Pulmonary artery endothelial cell (primary cell): Measurements from ENCODE around the gene CXCL3. TPM values are rescaled to one million over a fixed set of nuclear protein-coding genes. Genes with fewer than 3 reads are reported as not detected.

Source experiments
- DNase-seq: peaks from one replicate; pipeline ENCODE4 v3.0.0-alpha.2; 2011; ENCODE audit warnings: low read depth, low spot score
- total RNA-seq: library from RNA; depleted of rRNA; stranded (reverse); fragments of >200 nt; gene quantifications from 2 replicates; pipeline ENCODE4 v1.2.3, GENCODE V29; 2014

Gene CXCL3
- total RNA-seq, 1 donor from 2014 or later: 1.5 TPM

DNA sequence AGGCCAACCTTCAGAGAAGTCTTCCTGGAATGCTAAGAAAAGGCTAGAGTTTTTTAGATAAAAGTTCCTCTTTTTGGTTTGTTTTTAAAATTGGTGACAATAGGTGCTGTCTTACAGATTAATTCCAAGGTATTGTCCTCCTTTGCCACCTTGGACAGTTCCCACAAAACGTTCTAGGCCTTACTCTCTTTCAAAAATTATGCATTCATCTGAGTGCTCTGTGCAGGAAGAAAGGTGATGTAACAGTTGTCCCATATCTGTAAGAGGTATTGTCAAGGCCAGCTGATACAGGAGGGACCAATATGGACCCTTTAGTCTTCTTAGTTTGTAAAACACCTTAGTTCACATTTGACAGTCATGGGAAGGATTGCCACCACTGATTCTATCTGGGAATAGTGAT is 24.2 kb downstream of the CXCL3 start:
- no peak for DNase-seq

DNA sequence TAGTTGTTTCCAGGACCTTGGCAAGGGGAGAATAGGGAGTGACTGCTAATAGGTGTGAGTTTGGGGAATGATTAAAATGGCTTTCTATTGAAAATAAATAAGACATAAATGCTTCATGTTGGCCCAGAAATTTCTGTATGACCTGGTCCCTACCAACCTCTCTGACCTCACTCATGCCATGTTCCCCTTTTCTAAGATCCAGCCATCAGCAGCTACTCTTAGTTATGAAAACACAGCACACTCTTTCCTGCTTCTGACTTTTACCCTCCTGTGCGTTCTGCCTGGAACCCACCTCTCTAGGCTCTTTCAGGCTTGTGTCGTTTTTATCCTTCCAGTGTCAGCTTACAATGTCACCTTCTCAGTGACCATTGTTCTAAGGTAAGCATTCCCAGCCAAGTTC is 25.2 kb downstream of the CXCL3 start:
- no peak for DNase-seq

DNA sequence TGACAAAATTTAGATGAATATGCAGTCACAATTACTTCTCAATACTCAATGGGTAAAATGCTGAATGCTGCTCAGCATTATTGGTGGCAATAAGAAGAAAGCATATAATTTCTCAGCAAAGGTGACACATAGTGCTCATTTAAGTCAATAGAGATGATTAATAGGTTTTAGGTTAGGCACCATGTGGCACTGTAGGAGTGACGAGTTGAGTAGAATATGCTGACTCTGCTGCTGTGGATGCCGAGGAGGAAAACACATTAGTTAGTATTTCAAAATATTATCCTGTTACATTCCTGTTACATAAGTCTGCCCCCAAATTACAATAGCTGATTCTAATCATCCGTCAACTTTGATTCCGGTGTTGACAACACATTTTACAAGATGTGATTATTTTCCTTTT is 26.4 kb downstream of the CXCL3 start:
- no peak for DNase-seq

DNA sequence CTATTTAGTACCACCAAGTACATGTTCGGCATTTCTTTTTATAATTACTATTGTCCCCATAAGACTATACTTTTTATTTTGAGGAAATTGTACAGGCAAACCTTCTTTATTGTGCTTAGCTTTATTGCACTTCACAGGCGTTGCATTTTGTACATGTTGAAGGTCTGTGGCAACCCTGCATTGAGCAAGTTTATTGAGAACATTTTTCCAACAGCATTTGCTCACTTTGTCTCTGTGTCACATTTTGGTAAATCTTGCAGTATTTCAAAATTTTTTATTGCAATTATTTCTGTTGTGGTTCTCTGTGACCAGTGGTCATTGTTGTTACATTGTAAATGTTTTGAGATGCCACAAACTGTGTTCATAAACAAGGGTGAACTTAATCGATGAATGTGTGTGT is 29.2 kb downstream of the CXCL3 start:
- no peak for DNase-seq

DNA sequence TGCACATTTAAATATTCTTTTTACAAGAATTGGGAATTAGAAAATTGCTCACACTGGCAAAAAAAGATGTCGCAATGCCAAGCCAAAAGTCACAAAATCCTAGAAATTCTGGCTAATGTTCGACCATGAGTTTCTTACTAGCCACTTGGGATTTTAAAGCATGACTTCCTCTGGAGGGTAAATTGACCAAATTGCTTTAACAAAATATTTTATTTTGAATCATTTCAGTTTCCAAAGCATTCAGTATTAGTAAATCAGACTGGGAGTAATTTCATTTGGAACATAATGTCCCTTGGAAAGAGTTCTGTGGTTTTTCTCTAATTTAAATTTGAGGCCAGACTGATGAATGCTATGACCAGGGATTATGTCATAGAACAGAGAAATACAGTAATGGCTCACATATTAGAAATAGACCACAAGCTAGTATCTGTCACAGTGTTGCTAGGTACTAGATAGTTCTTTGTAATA is 32.4 kb downstream of the CXCL3 start:
- DNase-seq: no peak

DNA sequence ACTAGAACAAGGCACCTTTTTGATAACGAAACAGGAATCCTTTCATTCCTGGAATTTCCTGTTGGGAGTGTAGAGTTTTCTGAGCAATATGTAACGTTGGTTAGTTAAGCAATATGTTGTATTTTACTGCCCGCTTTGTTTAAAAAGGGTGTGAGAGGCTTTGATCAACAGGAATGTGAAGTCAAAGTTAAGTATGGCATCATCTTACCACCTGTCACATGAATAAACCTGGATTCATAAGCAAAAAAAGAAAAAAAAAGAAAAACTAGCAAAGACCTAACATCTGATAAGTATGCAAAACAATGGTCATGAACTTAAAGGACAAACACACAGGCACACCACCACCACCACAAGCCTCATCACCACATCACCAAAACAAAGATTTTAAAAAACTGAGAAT is 33.0 kb downstream of the CXCL3 start:
- DNase-seq: no peak

DNA sequence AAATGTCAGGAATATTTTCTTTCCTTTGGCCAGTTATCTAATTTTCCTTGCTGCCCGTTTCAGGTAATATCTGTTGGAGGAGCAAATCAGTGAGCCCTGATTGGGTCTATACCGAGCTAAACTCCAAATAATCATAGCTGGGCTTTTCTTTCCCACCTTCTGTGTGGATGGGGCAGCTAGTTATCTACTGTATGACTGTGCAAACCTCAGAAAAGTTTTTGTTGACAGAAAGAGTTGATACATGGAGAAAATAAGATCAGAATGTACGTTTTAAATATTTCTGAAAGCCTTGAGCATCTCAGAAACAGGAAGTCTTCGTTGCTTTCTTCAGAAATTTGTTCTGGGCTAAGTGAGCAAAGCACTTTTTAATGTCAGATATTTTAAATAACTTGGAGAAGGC is 33.8 kb downstream of the CXCL3 start:
- no peak for DNase-seq

DNA sequence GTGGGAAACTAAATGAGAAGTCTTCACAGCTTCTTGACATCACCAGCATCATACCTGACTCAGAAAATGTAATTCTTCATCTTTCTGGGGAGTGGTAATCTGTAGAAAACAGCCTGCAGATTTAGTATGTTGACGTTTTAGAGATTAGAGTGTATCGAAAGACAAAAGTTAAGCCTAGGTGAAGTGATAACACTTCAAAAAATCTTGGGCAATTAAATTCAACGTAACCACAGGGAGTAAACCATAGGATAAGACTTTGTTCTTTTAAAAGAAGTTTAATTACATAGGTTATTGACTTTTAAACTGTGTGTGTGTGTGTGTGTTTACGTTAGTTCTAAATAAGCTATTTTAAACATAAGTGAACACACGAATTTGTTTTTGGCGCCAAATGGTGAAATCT is 38.2 kb downstream of the CXCL3 start:
- no peak for DNase-seq

DNA sequence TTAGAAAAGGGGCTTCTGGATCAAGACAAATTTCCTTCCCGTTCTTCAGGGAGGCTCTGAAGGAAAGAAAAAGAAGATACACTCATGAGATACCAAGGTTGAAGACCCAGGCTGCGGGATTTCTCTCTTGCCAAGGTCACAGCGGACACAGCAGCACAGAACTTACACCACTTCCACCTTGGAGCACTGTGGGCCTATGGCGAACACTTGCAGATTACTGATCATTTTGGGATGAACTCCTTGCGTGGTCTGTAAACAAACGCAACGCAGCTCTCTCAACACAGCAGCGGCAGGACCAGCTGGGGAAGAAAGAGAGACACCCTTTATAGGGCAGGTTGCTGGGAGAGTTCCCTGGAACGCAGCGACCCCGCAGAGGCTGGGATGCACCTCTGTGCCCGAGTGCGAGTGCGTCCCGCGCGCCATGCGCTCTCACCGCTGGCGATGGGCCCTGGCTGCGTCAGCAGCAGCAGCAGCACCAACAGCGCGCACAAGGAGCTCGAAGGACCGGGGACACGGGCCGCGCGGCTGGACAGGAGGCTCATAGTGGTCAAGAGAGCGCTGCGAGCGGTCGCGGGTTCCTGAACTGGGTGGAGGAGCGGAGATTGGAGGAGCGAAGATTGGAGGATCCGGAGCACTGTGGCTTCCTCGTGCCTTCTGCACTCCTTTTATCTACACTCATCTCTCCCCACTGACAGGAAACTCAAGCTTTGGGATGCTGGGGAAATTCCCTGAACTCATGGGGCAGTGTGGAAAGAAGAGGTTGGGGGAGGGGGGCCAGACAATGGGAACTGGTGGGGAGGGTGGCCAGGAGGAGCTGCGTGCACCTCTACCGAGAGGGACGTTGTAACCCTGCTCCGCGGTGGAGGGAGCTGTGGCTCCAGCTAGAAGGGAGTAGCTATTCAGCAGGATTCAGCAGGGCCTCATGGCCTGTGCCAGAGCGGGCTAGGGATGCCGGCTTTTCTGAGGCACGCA is 40.2 kb downstream of the CXCL3 start, which contains the start of gene CXCL5:
CXCL5 (minus strand) TSS at position 638 of the 972 bp plus-strand sequence; CDS start at position 542, 96 bp downstream.
- no peak for DNase-seq

DNA sequence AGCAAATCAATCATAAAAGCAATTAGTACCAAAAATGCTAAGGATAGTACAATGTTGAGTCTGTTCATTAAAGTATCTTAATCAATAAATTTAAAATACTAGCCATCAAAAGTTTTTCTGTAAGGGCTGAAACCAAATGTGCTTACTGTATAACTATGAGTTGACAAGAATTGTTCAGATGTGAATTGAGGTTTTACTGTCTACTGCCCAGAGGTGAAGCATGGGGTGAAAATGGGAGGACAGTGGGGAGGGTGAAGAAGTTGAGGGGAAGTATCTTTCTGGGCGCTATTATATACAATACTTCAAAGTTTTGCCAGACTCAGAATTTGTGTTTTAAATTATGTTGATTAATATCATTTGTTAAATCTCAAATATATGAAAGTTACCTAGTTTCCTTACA is 46.4 kb downstream of the CXCL3 start:
- no peak for DNase-seq

DNA sequence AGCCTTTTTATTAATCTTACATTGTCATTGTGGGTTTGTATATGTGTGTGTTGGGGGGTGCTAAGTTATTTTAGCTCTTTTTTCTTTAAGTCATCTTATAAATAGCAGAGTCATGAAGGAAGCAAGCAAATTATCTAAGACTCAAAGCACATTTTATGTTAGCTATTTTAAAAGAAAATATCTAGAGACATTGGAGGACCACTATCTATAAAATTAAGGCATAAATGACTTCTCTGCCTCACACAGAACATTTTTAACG is 46.8 kb downstream of the CXCL3 start:
- no peak for DNase-seq

DNA sequence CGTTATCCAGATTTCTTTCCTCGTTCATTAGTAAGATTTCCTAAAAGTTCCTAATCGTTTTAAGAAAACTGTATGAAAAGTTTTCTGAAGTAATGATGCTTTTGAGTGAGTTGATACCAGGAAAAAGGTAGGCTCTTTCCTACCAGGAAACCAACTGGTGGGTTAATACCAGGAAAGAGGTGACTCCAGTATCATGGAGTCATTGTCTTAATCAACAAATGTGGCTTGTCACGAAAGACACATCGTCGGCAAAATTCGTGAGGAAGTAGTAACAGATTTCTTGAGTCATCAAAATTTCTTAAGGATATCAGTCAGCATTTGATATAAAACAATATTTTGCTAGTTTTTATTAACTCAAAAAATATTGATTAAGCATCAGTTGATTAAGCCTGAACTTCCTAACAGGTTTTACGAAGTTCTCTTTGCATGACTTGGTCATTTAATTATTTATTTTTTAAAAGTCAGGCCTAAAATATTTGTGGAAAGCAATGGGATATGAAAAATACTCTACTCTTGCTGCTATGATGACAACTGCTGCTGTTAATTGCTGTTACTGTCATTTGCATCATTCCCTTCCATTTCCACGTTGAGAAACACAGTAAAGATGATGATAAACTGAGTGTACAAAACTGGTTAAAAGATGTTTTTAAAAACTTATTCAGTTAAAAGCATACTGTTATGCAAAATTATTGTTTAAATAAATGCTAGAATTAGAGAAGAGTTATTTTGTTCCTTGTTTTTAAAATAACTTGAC is 47.3 kb downstream of the CXCL3 start:
- no peak for DNase-seq

DNA sequence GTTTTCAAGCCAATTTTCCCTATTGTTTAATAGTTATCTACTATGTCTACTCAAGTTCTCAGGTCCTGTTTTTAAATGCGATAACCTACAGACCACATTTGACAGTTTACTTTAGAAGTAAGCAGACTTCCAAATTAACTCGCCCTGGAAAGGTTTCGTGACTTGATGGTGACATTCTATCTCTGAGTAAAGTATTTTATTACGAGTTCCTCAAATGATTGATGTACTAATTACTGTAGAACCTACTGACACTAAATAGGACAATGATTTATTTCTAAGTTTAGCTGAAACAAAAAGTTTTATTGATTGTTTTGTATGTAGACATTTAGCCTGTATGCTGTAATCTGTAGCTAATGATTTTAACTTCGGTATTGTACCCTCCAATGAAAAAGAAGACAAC is 48.6 kb downstream of the CXCL3 start:
- no peak for DNase-seq

DNA sequence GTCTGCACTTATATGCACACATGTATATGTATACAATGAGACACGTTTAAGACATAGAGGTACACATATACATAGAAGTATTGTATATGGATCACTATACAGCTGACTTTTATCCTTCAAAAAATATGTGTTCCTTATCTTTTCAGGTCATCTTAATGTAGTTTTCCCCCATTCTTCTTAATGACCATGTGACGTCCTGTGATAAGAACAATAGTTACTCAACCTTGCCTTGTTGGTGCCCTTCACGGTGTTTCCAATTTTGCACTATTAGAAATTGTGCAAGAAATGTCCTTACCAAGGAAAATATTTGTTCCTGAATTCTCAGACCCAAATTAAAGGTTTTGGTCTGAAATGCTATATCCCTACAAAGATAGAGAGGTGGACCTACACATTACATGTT is 49.5 kb downstream of the CXCL3 start:
- no peak for DNase-seq

DNA sequence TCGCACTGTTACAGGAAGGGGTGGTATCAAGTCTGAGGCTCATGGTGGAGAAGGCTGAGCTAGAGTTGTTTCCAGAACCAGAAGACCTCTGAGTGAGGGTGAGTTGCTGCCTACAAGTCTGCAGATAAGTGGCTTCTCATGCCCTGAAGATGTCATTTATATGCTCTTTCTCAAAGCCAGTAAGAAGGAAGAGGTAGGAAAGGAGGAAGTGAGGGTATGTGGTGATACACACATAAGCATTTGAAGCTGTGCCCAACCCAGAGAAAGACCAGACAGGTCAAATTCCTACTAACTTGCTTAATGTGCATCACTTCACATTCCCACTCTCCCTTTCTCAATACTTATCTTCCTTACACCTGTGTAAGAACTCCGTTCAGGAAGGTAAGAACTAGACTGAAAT is 50.4 kb downstream of the CXCL3 start, which contains the start of gene PPBP:
PPBP (minus strand) TSS at position 130 of the 400 bp plus-strand sequence; CDS start at position 43, 87 bp downstream.
- no peak for DNase-seq

Other genes starting within 250 kb of the CXCL3 start
- 3.0 and 18.3 TPM in 2 replicates for gene CXCL6, start 202.0 kb downstream of the CXCL3 start, total RNA-seq
- 1.1 TPM in 1 of 2 replicates, not detected in the other for gene PF4V1, start 185.4 kb downstream of the CXCL3 start, total RNA-seq
- gene CXCL1, start 169.3 kb downstream of the CXCL3 start, total RNA-seq: 53.3 and 90.8 TPM in 2 replicates
- gene PF4, start 56.7 kb downstream of the CXCL3 start, total RNA-seq: 0.18 TPM in 1 of 2 replicates, not detected in the other
- gene PPBP, start 50.5 kb downstream of the CXCL3 start, total RNA-seq: not detected in 2 replicates
- gene CXCL5, start 40.0 kb downstream of the CXCL3 start, total RNA-seq: 0.13 and 1.3 TPM in 2 replicates
- gene CXCL2, start 60.5 kb upstream of the CXCL3 start, total RNA-seq: 12.1 and 22.5 TPM in 2 replicates
- 24.3 and 24.7 TPM in 2 replicates for gene MTHFD2L, start 119.4 kb upstream of the CXCL3 start, total RNA-seq